OCI-LY1 (cell line): ENCODE results near the gene LZTFL1.

Experiments used
- EZH2 ChIP-seq: fragments of 200-600 bp; sonication (generic), shearing (Covaris generic); IDR thresholded peaks from 2 replicates; pipeline ENCODE4 v1.8.0; 2017; ENCODE audit warnings: borderline replicate concordance, mixed run types, mild to moderate bottlenecking, antibody characterized with exemption, low read length, moderate library complexity, mixed read lengths
- TF ChIP-seq, protein P1 (sequence below): fragments of 200-600 bp; sonication (generic), shearing (Covaris generic); IDR thresholded peaks from 2 replicates; pipeline ENCODE4 v1.5.1; 2017; ENCODE audit warnings: mild to moderate bottlenecking, antibody characterized with exemption, low read length, moderate library complexity, mixed read lengths

DNA sequence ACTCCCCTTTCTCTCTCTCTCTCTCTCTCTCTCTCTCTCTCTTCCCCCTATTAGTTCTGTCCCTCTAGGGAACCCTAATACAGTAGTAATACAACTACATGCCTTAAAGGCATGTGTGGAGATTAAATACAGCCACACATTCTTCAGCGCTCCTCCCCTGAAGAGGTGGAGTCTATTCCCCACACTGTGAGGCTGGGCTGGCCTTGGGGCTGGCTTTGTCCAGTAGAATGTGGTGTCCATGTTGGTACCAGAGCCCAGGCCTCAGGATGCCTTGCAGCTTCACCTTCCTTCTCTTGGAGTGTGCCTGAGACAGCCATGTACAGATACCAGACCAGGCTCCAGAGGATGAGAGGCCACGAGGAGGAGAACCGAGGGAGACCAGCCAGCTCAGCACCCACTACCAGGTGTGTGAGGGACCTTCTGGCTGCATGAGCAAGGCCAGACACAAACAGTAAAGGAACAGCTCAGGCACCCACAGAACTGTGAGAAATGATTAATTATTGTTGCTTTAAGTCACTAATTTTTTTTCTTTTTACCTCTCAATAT, 56.2 kb downstream of the LZTFL1 start:
- TF ChIP-seq, protein P1, sequence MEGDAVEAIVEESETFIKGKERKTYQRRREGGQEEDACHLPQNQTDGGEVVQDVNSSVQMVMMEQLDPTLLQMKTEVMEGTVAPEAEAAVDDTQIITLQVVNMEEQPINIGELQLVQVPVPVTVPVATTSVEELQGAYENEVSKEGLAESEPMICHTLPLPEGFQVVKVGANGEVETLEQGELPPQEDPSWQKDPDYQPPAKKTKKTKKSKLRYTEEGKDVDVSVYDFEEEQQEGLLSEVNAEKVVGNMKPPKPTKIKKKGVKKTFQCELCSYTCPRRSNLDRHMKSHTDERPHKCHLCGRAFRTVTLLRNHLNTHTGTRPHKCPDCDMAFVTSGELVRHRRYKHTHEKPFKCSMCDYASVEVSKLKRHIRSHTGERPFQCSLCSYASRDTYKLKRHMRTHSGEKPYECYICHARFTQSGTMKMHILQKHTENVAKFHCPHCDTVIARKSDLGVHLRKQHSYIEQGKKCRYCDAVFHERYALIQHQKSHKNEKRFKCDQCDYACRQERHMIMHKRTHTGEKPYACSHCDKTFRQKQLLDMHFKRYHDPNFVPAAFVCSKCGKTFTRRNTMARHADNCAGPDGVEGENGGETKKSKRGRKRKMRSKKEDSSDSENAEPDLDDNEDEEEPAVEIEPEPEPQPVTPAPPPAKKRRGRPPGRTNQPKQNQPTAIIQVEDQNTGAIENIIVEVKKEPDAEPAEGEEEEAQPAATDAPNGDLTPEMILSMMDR: no peak
- no peak for TF ChIP-seq EZH2
